WTC11 (cell line): Measurements from ENCODE around the gene FABP3.

ENCODE experiments used
- CREB1 ChIP-seq: sonication (generic); formaldehyde crosslinking; IDR thresholded peaks from 2 replicates; pipeline ENCODE4 v1.8.0; 2023; ENCODE audit warnings: mild to moderate bottlenecking, missing genetic modification reagents
- CTCF ChIP-seq: fragments of 200-600 bp; IDR thresholded peaks from 2 replicates; pipeline ENCODE4 v1.8.0; 2022; ENCODE audit warnings: antibody characterized with exemption
- GTF2I ChIP-seq: fragments of 250-450 bp; sonication (Bioruptor Pico); conservative IDR thresholded peaks from 2 replicates; pipeline ENCODE4 v1.4.0; 2021; ENCODE audit warnings: mild to moderate bottlenecking
- JUN ChIP-seq: sonication (generic); formaldehyde crosslinking; IDR thresholded peaks from 2 replicates; pipeline ENCODE4 v1.8.0; 2023; ENCODE audit warnings: mild to moderate bottlenecking, missing genetic modification reagents
- KAT7 ChIP-seq: sonication (generic); formaldehyde crosslinking; IDR thresholded peaks from 2 replicates; pipeline ENCODE4 v1.8.1; 2023; ENCODE audit warnings: missing genetic modification reagents, mild to moderate bottlenecking, borderline replicate concordance
- NR2C2 ChIP-seq: sonication (generic); formaldehyde crosslinking; IDR thresholded peaks from 2 replicates; pipeline ENCODE4 v1.8.0; 2022; ENCODE audit warnings: mild to moderate bottlenecking, missing genetic modification reagents
- TEAD4 ChIP-seq: sonication (generic); formaldehyde crosslinking; IDR thresholded peaks from 2 replicates; pipeline ENCODE4 v1.8.0; 2022; ENCODE audit warnings: mild to moderate bottlenecking, missing genetic modification reagents
- TF ChIP-seq, protein P1 (sequence below): sonication (generic); formaldehyde crosslinking; IDR thresholded peaks from 2 replicates; pipeline ENCODE4 v1.8.1; 2022; ENCODE audit warnings: low read depth, missing genetic modification reagents, borderline replicate concordance
- TF ChIP-seq, protein P2 (sequence below): sonication (generic); formaldehyde crosslinking; IDR thresholded peaks from 2 replicates; pipeline ENCODE4 v1.8.0; 2022; ENCODE audit warnings: mild to moderate bottlenecking, missing genetic modification reagents

DNA sequence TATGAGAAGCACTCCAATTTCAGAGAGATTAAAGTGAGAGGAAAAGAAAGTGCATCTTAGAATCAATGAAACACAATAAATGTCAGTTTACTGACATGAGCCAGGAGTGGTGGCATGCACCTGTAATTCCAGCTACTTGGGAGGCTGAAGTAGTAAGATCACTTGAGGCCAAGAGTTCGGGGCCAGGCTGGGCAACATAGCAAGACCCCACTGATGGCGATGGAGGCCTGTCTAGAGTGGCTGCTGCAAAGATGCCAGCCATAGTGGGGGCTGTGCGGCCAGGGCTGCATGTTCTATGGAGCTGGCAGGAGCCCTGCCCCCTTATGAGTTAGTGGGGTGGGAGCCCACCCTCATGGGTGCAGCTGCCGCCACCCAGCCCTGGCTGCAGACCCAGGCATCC, 48.8 kb downstream of the FABP3 start:
- no peak for TF ChIP-seq CTCF
- no peak for TF ChIP-seq KAT7 (CRISPR knock-in tag)
- TF ChIP-seq NR2C2: no peak
- TF ChIP-seq, protein P1, sequence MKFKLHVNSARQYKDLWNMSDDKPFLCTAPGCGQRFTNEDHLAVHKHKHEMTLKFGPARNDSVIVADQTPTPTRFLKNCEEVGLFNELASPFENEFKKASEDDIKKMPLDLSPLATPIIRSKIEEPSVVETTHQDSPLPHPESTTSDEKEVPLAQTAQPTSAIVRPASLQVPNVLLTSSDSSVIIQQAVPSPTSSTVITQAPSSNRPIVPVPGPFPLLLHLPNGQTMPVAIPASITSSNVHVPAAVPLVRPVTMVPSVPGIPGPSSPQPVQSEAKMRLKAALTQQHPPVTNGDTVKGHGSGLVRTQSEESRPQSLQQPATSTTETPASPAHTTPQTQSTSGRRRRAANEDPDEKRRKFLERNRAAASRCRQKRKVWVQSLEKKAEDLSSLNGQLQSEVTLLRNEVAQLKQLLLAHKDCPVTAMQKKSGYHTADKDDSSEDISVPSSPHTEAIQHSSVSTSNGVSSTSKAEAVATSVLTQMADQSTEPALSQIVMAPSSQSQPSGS (CRISPR knock-in tag): no peak
- TF ChIP-seq CREB1 (CRISPR knock-in tag): no peak
- no peak for TF ChIP-seq TEAD4
- no peak for TF ChIP-seq JUN (CRISPR knock-in tag)
- TF ChIP-seq GTF2I (CRISPR knock-in tag): no peak
- TF ChIP-seq, protein P2, sequence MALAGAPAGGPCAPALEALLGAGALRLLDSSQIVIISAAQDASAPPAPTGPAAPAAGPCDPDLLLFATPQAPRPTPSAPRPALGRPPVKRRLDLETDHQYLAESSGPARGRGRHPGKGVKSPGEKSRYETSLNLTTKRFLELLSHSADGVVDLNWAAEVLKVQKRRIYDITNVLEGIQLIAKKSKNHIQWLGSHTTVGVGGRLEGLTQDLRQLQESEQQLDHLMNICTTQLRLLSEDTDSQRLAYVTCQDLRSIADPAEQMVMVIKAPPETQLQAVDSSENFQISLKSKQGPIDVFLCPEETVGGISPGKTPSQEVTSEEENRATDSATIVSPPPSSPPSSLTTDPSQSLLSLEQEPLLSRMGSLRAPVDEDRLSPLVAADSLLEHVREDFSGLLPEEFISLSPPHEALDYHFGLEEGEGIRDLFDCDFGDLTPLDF (CRISPR knock-in tag): no peak
